ENCODE data around the gene SYNPR. TPM values are rescaled to one million over a fixed set of nuclear protein-coding genes. Genes with fewer than 3 reads are reported as not detected.

Gene SYNPR
- total RNA-seq, 1 experiment from 2014 or later, result not detected

DNA sequence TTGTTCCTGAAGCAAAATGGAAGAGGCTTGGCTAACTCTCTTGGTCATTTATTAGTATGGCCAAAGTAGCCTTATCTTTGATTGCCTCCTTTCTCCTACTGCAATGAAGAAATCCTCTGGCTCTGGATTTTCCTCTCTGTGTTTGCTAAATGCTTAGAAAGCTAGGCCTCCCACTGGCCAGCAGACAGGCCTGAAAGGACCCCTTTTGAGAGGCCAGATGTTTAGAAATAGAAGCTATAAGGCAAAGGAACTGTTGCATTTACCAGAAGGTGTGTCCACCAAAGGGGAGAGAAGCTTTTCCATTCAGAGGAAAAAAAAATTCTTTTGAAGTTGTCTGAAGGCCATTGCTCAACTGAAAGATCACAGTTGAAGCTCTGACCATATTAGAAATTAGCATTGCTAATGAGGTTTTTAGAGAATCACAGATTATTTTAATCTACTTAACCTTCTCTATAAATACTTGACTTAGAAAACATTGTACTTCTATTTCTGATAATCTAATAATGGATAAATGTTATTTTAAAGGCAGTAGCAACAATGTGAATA lies 160.8 kb downstream of the SYNPR start:
- H3K27me3 ChIP-seq (replicated peaks), result peaks cover 3% of the 10 kb centered on the region
- H3K9me3 ChIP-seq (replicated peaks), result no peaks in the 10 kb centered on the region
- H3K36me3 ChIP-seq, result no peaks in the 10 kb centered on the region
- H3K4me3 ChIP-seq, result no peak overlapping the region
- DNase-seq (ENCODE audit: low read depth in 1 of 2, low spot score in 2 of 2), result no peak
- H3K27ac ChIP-seq, result no peak overlapping the region
- H3K4me1 ChIP-seq (replicated peaks), result no peaks in the 10 kb centered on the region

DNA sequence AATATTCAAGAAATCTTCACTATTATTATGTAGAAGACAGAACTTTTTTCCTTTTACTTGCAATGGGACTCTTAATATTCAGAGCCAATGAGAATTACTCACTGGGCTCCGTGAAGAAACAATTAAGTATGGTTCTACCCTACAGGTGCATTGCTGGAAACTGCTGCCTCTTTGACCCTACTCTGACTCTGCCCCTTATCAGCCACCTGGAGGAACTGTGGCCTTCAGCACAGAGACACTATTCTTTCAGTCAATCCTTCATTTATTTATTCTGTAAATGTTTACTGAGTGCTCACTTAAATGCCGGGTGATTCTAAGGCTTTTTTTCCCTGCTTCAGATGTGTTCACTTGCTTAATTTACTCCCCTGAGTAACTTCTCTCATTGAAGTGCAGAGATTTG lies 163.2 kb downstream of the SYNPR start:
- Histone ChIP-seq H3K36me3 (no peaks in the 10 kb centered on the region), H3K27me3 (replicated peaks) (peaks cover 3% of the 10 kb centered on the region), H3K9me3 (replicated peaks) (no peaks in the 10 kb centered on the region), H3K27ac (no peak overlapping the region), H3K4me1 (replicated peaks) (no peaks in the 10 kb centered on the region), H3K4me3 (no peak overlapping the region)
- DNase-seq (ENCODE audit: low read depth in 1 of 2, low spot score in 2 of 2), result no peak

DNA sequence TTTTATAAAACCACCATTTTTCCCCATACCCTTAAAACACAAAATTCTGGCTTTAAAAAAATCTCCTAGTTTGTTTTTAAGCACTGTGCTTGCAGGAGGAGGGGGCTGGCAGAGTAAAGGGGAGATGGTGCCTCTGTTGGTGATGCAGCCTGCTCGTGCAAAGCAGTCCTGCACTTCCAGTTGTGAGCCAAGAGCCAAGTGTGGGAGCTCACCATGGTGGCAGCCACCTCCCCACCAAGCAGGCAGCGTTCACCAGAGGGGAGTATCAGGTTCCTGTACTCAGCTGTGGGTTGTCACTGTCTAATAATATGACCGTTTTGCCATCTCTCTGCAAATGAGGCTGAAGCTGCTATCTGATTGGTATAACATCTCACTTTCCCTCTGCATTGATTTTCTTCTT lies 164.8 kb downstream of the SYNPR start:
- DNase-seq (ENCODE audit: low read depth in 1 of 2, low spot score in 2 of 2), result no peak
- H3K9me3 ChIP-seq (replicated peaks), result no peaks in the 10 kb centered on the region
- H3K4me1 ChIP-seq (replicated peaks), result no peaks in the 10 kb centered on the region

DNA sequence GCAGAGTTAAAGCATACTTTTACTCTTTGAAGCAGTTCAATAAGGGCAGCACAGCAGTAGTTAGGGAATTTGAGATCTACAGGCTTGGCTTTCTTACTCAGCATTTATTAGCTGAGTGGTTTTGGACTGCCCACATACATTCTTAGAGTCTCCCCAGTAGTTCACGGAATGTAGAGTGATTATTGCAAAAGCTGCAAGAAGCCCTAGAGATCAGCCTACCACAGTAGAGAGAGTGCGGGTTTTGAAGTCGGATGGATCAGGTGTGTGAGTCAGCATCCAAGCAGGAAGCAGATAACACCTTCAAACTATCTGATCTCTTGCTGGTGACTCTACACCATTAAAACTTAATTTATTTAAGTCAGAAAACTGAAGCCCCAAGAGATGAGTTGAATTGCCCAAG lies 171.9 kb downstream of the SYNPR start:
- DNase-seq (ENCODE audit: low read depth in 1 of 2, low spot score in 2 of 2), result no peak
- Histone ChIP-seq H3K4me1 (replicated peaks) (no peaks in the 10 kb centered on the region), H3K9me3 (replicated peaks) (no peaks in the 10 kb centered on the region), H3K27ac (no peak overlapping the region), H3K4me3 (no peak overlapping the region), H3K36me3 (no peaks in the 10 kb centered on the region), H3K27me3 (replicated peaks) (peaks cover 5% of the 10 kb centered on the region)

More for the DNA sequence above, 164.8 kb downstream of the SYNPR start:
- Histone ChIP-seq H3K27me3 (replicated peaks) (peaks cover 7% of the 10 kb centered on the region), H3K27ac (no peak overlapping the region), H3K36me3 (no peaks in the 10 kb centered on the region), H3K4me3 (no peak overlapping the region)

DNA sequence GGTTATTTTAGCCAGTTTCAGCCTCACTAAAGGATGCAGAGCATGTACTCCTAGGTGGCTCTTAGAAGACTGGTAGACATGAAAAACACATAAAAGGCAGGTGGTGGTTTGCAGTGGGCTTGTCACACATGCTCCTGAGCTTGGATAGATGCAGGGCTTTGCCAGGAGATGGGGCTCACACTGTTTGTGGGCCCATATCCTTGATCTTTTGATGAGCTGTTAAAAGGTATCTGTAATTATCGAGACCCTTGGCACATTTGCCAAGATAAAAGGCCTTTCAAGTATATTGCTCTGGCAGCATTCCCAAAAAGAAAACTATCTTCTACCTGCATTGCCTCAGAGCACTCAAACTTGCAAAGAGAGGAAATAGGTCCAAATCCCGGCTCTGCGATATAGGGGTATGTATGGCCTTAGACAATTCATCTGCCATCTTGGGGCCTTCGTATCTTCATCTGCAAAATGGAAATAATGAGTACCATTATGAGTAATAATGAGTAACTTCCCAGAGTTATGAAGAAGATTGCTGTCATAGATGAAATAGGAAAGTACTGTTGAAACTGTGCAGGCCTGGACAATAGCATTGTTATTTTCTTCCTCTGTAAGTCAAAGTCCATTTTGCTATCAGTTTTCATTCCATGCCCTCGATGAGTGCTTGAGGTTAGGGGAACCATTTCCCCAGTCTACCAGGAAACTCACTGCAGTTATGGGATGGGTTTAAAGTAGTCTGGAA lies 172.7 kb downstream of the SYNPR start:
- Histone ChIP-seq H3K27me3 (replicated peaks) (peaks cover 5% of the 10 kb centered on the region), H3K9me3 (replicated peaks) (no peaks in the 10 kb centered on the region), H3K36me3 (no peaks in the 10 kb centered on the region), H3K4me3 (no peak overlapping the region), H3K4me1 (replicated peaks) (no peaks in the 10 kb centered on the region), H3K27ac (no peak overlapping the region)
- no peak for DNase-seq (ENCODE audit: low read depth in 1 of 2, low spot score in 2 of 2)

DNA sequence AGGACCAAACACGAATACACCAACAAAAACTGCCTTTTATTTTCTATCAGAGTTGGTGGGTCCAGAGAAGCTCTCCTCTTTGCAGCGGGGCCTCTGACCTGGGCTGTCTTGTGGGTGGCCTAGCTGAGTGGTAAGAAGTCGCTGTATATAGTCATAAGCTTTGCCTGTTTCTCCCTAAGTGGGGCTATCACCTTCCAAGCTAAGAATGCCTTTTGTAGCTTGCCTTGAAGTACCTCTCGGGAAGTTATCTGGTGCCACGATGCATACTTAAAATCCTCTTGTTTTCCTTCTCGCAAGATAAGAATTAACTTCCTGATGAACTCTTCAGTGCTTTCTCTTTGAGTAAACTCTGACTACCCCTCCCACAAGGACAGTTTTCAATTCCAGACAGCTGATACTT lies 178.8 kb downstream of the SYNPR start:
- no peaks in the 10 kb centered on the region for H3K36me3 ChIP-seq
- H3K27me3 ChIP-seq (replicated peaks), result no peaks in the 10 kb centered on the region; the same call in 1 of the 2 replicates
- H3K4me3 ChIP-seq, result no peak overlapping the region
- H3K27ac ChIP-seq, result no peak overlapping the region
- H3K4me1 ChIP-seq (replicated peaks), result no peaks in the 10 kb centered on the region
- no peak for DNase-seq (ENCODE audit: low read depth in 1 of 2, low spot score in 2 of 2)
- H3K9me3 ChIP-seq (replicated peaks), result no peaks in the 10 kb centered on the region

DNA sequence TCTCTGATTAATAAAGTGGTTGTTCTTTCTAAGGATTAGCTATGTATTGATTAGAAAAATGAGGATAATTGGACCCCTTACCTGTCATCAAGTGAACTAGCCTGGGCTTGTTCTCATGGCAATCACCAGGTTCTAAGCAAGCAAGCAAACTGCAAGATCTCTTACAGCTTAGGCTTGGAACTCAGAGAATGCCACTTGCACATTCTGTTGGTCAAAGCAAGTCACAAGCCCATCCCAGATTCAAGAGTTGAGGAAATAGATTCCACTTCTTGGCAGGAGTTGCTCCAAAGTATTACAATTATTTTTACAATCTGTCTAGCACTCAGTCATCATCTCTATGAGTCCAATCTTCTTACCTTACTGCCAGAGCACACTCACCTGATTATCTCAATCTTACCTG lies 180.3 kb downstream of the SYNPR start:
- no peaks in the 10 kb centered on the region for H3K36me3 ChIP-seq
- no peak overlapping the region for H3K27ac ChIP-seq
- H3K27me3 ChIP-seq (replicated peaks), result no peaks in the 10 kb centered on the region; the same call in 1 of the 2 replicates
- no peak overlapping the region for H3K4me3 ChIP-seq
- no peaks in the 10 kb centered on the region for H3K9me3 ChIP-seq (replicated peaks)
- DNase-seq (ENCODE audit: low read depth in 1 of 2, low spot score in 2 of 2), result no peak
- no peaks in the 10 kb centered on the region for H3K4me1 ChIP-seq (replicated peaks)

DNA sequence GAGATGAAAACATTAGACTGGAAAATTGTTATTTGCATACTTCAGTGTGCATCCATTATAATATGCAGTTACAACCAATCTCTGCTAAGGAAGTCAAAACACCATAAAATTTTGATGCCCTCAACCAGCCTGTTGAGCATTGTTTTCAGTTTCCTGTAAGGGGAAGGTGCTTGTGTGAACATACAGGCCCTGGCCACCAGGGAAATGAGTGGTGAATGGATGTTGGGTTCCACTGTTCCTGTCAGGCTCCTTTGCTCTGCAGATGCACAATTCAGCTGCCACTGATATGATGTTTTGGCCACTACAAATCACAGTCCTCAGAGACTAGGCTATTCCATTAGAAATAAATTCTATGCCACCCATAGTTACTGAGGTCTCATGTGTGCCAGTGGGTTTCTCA lies 184.6 kb downstream of the SYNPR start:
- Histone ChIP-seq H3K36me3 (no peaks in the 10 kb centered on the region), H3K9me3 (replicated peaks) (no peaks in the 10 kb centered on the region), H3K4me1 (replicated peaks) (no peaks in the 10 kb centered on the region)

DNA sequence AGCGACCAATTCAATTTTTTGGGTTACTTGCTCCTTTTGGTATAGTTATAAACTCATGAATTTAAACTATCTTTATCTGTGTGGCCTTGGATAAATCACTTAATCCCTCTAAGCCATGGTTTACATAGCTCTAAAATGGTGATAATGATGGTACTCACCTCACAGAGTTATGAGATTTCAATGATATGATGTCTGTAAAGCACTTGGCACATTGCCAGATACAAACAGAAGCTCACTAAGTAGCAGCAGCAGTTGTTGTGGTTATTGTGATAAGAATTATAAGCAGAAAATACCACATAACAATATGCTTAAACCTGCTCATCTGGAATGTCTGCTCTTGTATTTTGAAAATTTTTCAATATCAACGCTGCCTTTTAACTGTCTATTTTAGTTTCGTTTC lies 189.3 kb downstream of the SYNPR start:
- no peaks in the 10 kb centered on the region for H3K9me3 ChIP-seq (replicated peaks)
- H3K4me1 ChIP-seq (replicated peaks), result no peaks in the 10 kb centered on the region
- H3K27ac ChIP-seq, result no peak overlapping the region
- no peaks in the 10 kb centered on the region for H3K27me3 ChIP-seq (replicated peaks)
- no peak for DNase-seq (ENCODE audit: low read depth in 1 of 2, low spot score in 2 of 2)
- H3K4me3 ChIP-seq, result no peak overlapping the region
- no peaks in the 10 kb centered on the region for H3K36me3 ChIP-seq

More for the DNA sequence above, 184.6 kb downstream of the SYNPR start:
- no peak overlapping the region for H3K27ac ChIP-seq
- H3K4me3 ChIP-seq, result no peak overlapping the region
- DNase-seq (ENCODE audit: low read depth in 1 of 2, low spot score in 2 of 2), result no peak
- no peaks in the 10 kb centered on the region for H3K27me3 ChIP-seq (replicated peaks)

DNA sequence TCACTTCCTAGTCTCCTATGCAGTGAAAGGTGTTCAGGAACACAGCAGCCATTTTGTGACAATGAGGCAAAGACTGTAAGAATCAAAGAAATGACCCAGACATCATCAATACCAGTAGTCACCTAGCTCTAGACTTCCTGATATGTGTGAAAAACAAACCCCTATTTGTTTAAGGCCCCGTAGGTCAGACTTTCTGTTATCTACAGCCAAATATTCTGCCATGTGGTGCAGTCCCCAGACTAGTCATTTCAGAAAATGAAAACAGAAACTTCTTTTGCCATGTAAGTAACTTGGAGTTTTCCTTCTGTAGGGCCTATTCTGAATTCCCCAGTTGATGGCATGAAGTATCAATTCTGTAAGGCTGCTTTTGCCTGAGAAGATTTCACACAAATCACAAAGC lies 192.6 kb downstream of the SYNPR start:
- no peaks in the 10 kb centered on the region for H3K36me3 ChIP-seq
- no peak overlapping the region for H3K4me3 ChIP-seq
- H3K4me1 ChIP-seq (replicated peaks), result no peaks in the 10 kb centered on the region
- H3K27me3 ChIP-seq (replicated peaks), result no peaks in the 10 kb centered on the region
- no peak for DNase-seq (ENCODE audit: low read depth in 1 of 2, low spot score in 2 of 2)
- no peak overlapping the region for H3K27ac ChIP-seq
- no peaks in the 10 kb centered on the region for H3K9me3 ChIP-seq (replicated peaks)

DNA sequence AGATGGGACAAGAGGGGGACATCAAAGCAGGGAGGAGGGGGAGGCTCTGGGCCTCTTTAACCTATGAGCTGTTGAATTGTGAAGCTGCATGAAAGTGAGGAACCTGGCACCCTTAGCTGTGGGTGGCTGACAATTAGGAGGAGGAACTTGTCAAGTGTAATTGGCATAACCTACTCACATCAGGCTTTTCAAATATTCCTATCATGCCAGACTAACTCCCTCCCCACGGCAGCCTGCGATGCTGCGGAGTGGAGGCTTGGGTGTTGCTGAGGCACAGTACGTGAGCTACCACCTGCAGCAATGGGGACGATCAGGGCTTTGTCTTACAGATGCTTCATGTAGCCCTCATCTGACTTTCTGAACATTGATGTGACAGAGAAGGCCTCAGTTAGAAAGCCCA lies 193.7 kb downstream of the SYNPR start:
- H3K4me1 ChIP-seq (replicated peaks), result no peaks in the 10 kb centered on the region
- no peak overlapping the region for H3K27ac ChIP-seq
- no peak overlapping the region for H3K4me3 ChIP-seq
- no peaks in the 10 kb centered on the region for H3K36me3 ChIP-seq
- DNase-seq (ENCODE audit: low read depth in 1 of 2, low spot score in 2 of 2), result no peak
- H3K9me3 ChIP-seq (replicated peaks), result no peaks in the 10 kb centered on the region
- no peaks in the 10 kb centered on the region for H3K27me3 ChIP-seq (replicated peaks)

DNA sequence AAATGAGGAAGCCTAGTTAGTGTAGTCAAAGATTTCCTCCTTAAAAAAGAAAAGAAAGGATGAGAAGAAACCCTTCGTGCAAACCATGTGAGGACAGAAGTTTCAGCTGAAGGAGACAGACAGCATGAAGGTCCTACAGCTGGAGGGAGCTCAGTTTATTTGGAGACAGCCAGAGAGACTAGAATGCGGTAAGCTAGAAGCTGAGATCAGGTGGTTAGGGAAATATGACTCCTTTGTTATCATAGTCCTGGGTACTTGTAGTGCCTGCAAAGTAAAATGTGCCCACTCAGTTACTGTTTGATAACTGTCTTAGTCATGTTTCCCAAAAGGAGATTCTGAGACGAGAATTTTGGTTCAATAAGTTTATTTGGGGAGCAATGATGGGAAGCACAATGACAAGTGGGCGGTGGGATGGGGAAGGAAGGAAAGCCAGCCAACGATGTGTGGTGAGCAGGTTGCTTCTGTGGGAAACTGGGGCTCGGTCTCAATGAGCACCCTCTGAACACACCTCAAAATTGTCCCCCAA lies 195.6 kb downstream of the SYNPR start:
- DNase-seq (ENCODE audit: low read depth in 1 of 2, low spot score in 2 of 2), result no peak
- H3K9me3 ChIP-seq (replicated peaks), result no peaks in the 10 kb centered on the region

DNA sequence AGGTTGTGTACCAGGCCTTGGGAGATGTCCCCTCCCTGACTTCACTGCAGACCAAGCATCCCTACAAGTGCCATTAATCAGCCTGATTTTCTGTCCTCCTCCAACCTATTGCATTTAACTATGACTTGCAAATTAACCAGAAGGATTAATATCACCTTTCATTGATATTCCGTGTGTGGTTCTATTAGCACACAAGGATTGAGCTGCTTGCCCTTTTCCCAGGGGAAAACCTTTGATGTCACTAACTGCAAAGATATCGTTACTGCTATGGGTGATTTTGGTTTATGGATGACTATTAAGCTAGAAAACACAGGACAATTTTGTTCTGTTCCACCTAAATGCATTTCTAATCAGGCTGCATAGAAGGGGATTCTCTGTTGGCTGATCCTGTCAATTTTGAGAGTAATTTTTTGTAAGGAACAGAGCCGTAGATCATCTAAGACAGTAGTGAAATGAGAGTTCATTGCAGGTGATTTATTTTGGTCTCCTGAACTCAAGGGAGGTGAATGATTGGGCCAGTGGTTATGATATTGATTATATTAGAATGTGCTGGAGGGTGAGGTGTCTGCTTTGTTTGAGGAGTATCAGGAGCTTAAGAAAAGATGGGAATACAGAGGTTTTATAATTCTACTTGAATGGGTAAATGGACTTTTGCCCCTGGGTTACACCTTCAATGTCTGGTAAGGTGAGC lies 196.9 kb downstream of the SYNPR start:
- no peak overlapping the region for H3K4me3 ChIP-seq
- no peak for DNase-seq (ENCODE audit: low read depth in 1 of 2, low spot score in 2 of 2)
- no peaks in the 10 kb centered on the region for H3K9me3 ChIP-seq (replicated peaks)
- no peaks in the 10 kb centered on the region for H3K36me3 ChIP-seq
- H3K27ac ChIP-seq, result no peak overlapping the region
- 0 out of 2 replicates have a peak, but pooled peaks cover 2% of the 10 kb centered on the region for H3K27me3 ChIP-seq (replicated peaks)
- no peaks in the 10 kb centered on the region for H3K4me1 ChIP-seq (replicated peaks)

More for the DNA sequence above, 195.6 kb downstream of the SYNPR start:
- H3K36me3 ChIP-seq, result no peaks in the 10 kb centered on the region
- H3K4me3 ChIP-seq, result no peak overlapping the region
- no peak overlapping the region for H3K27ac ChIP-seq
- H3K27me3 ChIP-seq (replicated peaks), result no peaks in the 10 kb centered on the region
- H3K4me1 ChIP-seq (replicated peaks), result no peaks in the 10 kb centered on the region

DNA sequence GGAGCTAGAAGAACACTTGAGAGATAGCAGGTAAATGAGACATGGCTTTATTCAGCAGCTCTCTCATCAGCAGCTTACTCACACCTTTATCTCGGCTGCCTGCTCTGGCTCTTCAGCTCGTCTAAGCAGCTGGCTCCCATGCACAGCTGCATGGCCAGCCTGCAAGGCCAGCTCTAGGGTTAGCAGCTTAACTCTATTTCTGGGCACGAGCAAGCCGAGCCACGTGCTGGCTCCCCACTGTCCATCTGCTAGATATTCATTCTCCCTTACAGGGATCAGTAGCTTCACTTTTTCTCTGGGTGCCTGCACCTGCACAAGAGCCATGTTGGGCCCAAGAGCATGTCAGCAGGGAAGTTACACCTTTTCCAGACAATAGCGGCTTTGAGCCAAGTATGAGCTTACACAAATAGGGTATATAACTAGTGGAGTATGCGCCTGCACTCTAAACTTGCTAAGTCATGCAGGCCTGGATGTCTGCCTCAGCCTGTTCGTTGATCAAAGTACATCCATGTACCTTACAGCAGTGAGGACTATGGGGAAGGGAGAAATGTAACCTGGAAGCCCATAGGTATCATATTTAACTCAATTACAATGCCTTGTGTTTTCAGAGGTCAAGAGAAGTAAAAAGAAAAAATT lies 199.5 kb downstream of the SYNPR start:
- no peaks in the 10 kb centered on the region for H3K9me3 ChIP-seq (replicated peaks)
- no peaks in the 10 kb centered on the region for H3K36me3 ChIP-seq
- H3K27ac ChIP-seq, result no peak overlapping the region
- no peaks in the 10 kb centered on the region for H3K4me1 ChIP-seq (replicated peaks)
- no peak overlapping the region for H3K4me3 ChIP-seq
- no peak for DNase-seq (ENCODE audit: low read depth in 1 of 2, low spot score in 2 of 2)
- 0 out of 2 replicates have a peak, but pooled peaks cover 2% of the 10 kb centered on the region for H3K27me3 ChIP-seq (replicated peaks)
